Ishikawa (cell line): ENCODE data around the gene AP4E1.

Experiments
- CEBPB ChIP-seq: IDR thresholded peaks from 2 replicates; pipeline ENCODE4 v1.6.1; 2012
- CREB1 ChIP-seq: IDR thresholded peaks from 2 replicates; pipeline ENCODE4 v1.6.1; 2012; ENCODE audit warnings: low read depth
- EP300 ChIP-seq: IDR thresholded peaks from 2 replicates; pipeline ENCODE4 v1.6.1; 2012; ENCODE audit warnings: borderline replicate concordance
- FOXM1 ChIP-seq: IDR thresholded peaks from 2 replicates; pipeline ENCODE4 v1.6.1; 2012; ENCODE audit warnings: low read depth, borderline replicate concordance
- NFIC ChIP-seq: IDR thresholded peaks from 2 replicates; pipeline ENCODE4 v1.6.1; 2012
- RAD21 ChIP-seq: IDR thresholded peaks from 2 replicates; pipeline ENCODE4 v1.6.1; 2012; ENCODE audit warnings: low read depth
- TAF1 ChIP-seq: IDR thresholded peaks from 2 replicates; pipeline ENCODE4 v1.6.1; 2012; ENCODE audit warnings: low read depth, mild to moderate bottlenecking
- TCF12 ChIP-seq: IDR thresholded peaks from 2 replicates; pipeline ENCODE4 v1.6.1; 2012; ENCODE audit warnings: low read depth
- TF ChIP-seq, protein P1 (sequence below): IDR thresholded peaks from 2 replicates; pipeline ENCODE4 v1.6.1; 2012; ENCODE audit warnings: low read depth, mild to moderate bottlenecking
- TF ChIP-seq, protein P2 (sequence below): IDR thresholded peaks from 2 replicates; pipeline ENCODE4 v1.6.1; 2012
- TF ChIP-seq, protein P3 (sequence below): IDR thresholded peaks from 2 replicates; pipeline ENCODE4 v1.6.1; 2012

DNA sequence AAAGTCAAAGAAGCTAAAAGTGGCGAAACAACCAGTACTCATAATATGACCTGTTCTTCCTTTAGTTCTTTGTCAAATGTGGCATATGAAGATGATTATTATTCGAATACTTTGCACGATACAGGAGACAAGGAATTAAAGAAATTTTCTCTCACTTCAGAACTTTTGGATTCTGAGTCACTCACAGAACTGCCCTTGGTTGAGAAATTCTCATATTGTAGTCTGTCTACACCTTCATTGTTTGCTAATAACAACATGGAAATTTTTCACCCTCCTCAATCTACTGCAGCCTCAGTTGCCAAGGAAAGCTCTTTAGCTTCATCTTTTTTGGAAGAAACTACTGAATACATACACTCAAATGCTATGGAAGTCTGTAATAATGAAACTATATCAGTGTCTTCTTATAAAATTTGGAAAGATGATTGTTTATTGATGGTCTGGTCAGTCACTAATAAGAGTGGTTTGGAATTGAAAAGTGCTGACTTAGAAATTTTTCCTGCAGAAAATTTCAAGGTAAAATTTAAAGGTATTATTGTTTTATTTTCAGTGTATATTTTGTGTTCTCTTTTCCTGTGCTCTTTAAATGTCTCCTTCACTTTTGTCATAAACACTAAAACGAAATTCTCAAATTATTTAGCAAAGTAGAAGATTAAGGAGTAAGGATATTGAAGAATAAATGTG lies 89.0 kb downstream of the AP4E1 start:
- TF ChIP-seq RAD21 = no peak
- TF ChIP-seq EP300 = no peak
- TF ChIP-seq, protein P1, sequence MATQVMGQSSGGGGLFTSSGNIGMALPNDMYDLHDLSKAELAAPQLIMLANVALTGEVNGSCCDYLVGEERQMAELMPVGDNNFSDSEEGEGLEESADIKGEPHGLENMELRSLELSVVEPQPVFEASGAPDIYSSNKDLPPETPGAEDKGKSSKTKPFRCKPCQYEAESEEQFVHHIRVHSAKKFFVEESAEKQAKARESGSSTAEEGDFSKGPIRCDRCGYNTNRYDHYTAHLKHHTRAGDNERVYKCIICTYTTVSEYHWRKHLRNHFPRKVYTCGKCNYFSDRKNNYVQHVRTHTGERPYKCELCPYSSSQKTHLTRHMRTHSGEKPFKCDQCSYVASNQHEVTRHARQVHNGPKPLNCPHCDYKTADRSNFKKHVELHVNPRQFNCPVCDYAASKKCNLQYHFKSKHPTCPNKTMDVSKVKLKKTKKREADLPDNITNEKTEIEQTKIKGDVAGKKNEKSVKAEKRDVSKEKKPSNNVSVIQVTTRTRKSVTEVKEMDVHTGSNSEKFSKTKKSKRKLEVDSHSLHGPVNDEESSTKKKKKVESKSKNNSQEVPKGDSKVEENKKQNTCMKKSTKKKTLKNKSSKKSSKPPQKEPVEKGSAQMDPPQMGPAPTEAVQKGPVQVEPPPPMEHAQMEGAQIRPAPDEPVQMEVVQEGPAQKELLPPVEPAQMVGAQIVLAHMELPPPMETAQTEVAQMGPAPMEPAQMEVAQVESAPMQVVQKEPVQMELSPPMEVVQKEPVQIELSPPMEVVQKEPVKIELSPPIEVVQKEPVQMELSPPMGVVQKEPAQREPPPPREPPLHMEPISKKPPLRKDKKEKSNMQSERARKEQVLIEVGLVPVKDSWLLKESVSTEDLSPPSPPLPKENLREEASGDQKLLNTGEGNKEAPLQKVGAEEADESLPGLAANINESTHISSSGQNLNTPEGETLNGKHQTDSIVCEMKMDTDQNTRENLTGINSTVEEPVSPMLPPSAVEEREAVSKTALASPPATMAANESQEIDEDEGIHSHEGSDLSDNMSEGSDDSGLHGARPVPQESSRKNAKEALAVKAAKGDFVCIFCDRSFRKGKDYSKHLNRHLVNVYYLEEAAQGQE = no peak
- TF ChIP-seq NFIC = no peak
- no peak for TF ChIP-seq CEBPB
- TF ChIP-seq CREB1 = no peak
- TF ChIP-seq, protein P2, sequence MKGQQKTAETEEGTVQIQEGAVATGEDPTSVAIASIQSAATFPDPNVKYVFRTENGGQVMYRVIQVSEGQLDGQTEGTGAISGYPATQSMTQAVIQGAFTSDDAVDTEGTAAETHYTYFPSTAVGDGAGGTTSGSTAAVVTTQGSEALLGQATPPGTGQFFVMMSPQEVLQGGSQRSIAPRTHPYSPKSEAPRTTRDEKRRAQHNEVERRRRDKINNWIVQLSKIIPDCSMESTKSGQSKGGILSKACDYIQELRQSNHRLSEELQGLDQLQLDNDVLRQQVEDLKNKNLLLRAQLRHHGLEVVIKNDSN = no peak
- TF ChIP-seq, protein P3, sequence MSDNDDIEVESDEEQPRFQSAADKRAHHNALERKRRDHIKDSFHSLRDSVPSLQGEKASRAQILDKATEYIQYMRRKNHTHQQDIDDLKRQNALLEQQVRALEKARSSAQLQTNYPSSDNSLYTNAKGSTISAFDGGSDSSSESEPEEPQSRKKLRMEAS = no peak
- no peak for TF ChIP-seq TCF12
- no peak for TF ChIP-seq FOXM1
- TF ChIP-seq TAF1 = no peak
